SJSA1 (cell line): Measurements from ENCODE around the gene COA4. TPM values are rescaled to one million over a fixed set of nuclear protein-coding genes. Genes with fewer than 3 reads are reported as not detected.

Source experiments
- DNase-seq, 2 experiments: peaks; one replicate each; pipeline ENCODE4 v3.0.0-alpha.2; 2015 to 2020; ENCODE audit warnings: low spot score in 2 of 2, low read depth in 1 of 2
- H3K27ac ChIP-seq: fragments of 250-450 bp; sonication (Bioruptor Pico); 2 replicates; pipeline ENCODE4 v1.5.1; 2020; ENCODE audit warnings: mild to moderate bottlenecking, moderate library complexity
- H3K27me3 ChIP-seq: fragments of 250-450 bp; sonication (Bioruptor Pico); replicated peaks from 2 replicates; pipeline ENCODE4 v1.5.1; 2020; ENCODE audit warnings: mild to moderate bottlenecking, moderate library complexity
- H3K36me3 ChIP-seq: fragments of 250-450 bp; sonication (Bioruptor Pico); 2 replicates; pipeline ENCODE4 v1.5.1; 2020; ENCODE audit warnings: mild to moderate bottlenecking
- H3K4me1 ChIP-seq: fragments of 250-450 bp; sonication (Bioruptor Pico); replicated peaks from 2 replicates; pipeline ENCODE4 v1.6.1; 2021; ENCODE audit warnings: mild to moderate bottlenecking
- H3K4me3 ChIP-seq: fragments of 250-450 bp; sonication (Bioruptor Pico); 2 replicates; pipeline ENCODE4 v1.5.1; 2020; ENCODE audit warnings: mild to moderate bottlenecking
- H3K9me3 ChIP-seq: fragments of 250-450 bp; sonication (Bioruptor Pico); replicated peaks from 2 replicates; pipeline ENCODE4 v1.5.1; 2020; ENCODE audit warnings: mild to moderate bottlenecking
- total RNA-seq: library from RNA; depleted of rRNA; stranded (reverse); fragments of >200 nt; shearing (Covaris generic); gene quantifications from 2 replicates; pipeline ENCODE4 v1.2.3, GENCODE V29; 2014; rRNA removed

The COA4 gene
- total RNA-seq, 1 experiment from 2014 or later: 62.1 TPM

- no peak overlapping the region for H3K4me3 ChIP-seq
- no peaks in the 10 kb centered on the region for H3K36me3 ChIP-seq
- no peaks in the 10 kb centered on the region for H3K9me3 ChIP-seq
- no peaks in the 10 kb centered on the region for H3K4me1 ChIP-seq
- no peaks in the 10 kb centered on the region for H3K27me3 ChIP-seq
- no peak for DNase-seq
- H3K27ac ChIP-seq: no peak overlapping the region
These were observed 24.6 kb downstream of the COA4 start for GRCh38 chr11:73852049-73852448.

- no peaks in the 10 kb centered on the region for H3K4me1 ChIP-seq
- no peaks in the 10 kb centered on the region for H3K9me3 ChIP-seq
- no peak overlapping the region for H3K27ac ChIP-seq
- no peaks in the 10 kb centered on the region for H3K27me3 ChIP-seq
- H3K4me3 ChIP-seq: no peak overlapping the region
- H3K36me3 ChIP-seq: no peaks in the 10 kb centered on the region
- no peak for DNase-seq
These were observed 25.4 kb downstream of the COA4 start for GRCh38 chr11:73851046-73851764.

- Histone ChIP-seq H3K4me3 (no peak overlapping the region), H3K27ac (no peak overlapping the region), H3K27me3 (no peaks in the 10 kb centered on the region), H3K9me3 (no peaks in the 10 kb centered on the region), H3K36me3 (no peaks in the 10 kb centered on the region; the same call in 1 of the 2 replicates), H3K4me1 (peaks cover 8% of the 10 kb centered on the region; the same call in 1 of the 2 replicates)
- no peak for DNase-seq
These were observed 37.6 kb downstream of the COA4 start for GRCh38 chr11:73839123-73839457.

- H3K27me3 ChIP-seq: no peaks in the 10 kb centered on the region
- H3K4me3 ChIP-seq: no peak overlapping the region
- no peak overlapping the region for H3K27ac ChIP-seq
- peaks cover 8% of the 10 kb centered on the region; the same call in 1 of the 2 replicates for H3K4me1 ChIP-seq
- no peaks in the 10 kb centered on the region; the same call in 1 of the 2 replicates for H3K36me3 ChIP-seq
- DNase-seq: peak in 1 of 2 experiments; percentile 2
- H3K9me3 ChIP-seq: no peaks in the 10 kb centered on the region
These were observed 38.1 kb downstream of the COA4 start for GRCh38 chr11:73838443-73839122.

GRCh38 chr11:73833067-73833466 lies 43.6 kb downstream of the COA4 start:
- no peak overlapping the region for H3K27ac ChIP-seq
- peaks cover 1% of the 10 kb centered on the region; the same call in 1 of the 2 replicates for H3K4me1 ChIP-seq
- no peaks in the 10 kb centered on the region for H3K36me3 ChIP-seq
- no peak for DNase-seq
- no peaks in the 10 kb centered on the region for H3K27me3 ChIP-seq
- no peaks in the 10 kb centered on the region for H3K9me3 ChIP-seq
- H3K4me3 ChIP-seq: no peak overlapping the region

- Histone ChIP-seq H3K4me3 (no peak overlapping the region), H3K4me1 (no peaks in the 10 kb centered on the region), H3K36me3 (no peaks in the 10 kb centered on the region), H3K27me3 (no peaks in the 10 kb centered on the region), H3K27ac (no peak overlapping the region), H3K9me3 (no peaks in the 10 kb centered on the region)
- no peak for DNase-seq
These were observed 46.4 kb downstream of the COA4 start for GRCh38 chr11:73830261-73830660.

Other genes with a start within 250 kb of the COA4 start
- not detected in 2 replicates for gene PLEKHB1, start 230.3 kb downstream of the COA4 start, total RNA-seq
- gene RAB6A, start 115.8 kb downstream of the COA4 start, total RNA-seq: 40.2 and 40.9 TPM in 2 replicates
- 32.8 and 40.8 TPM in 2 replicates for gene MRPL48, start 89.0 kb downstream of the COA4 start, total RNA-seq
- 2.5 and 5.2 TPM in 2 replicates for gene PAAF1, start 153 bp upstream of the COA4 start, total RNA-seq
- not detected in 2 replicates for gene DNAJB13, start 74.2 kb upstream of the COA4 start, total RNA-seq
- gene UCP2, start 106.0 kb upstream of the COA4 start, total RNA-seq: 1.0 and 2.0 TPM in 2 replicates
- gene UCP3, start 132.2 kb upstream of the COA4 start, total RNA-seq: 0.08 TPM in 1 of 2 replicates, not detected in the other